GM21723 (cell line): ENCODE results near the gene ARAF.
"Not testable (repeated sequence)": the region's sequence is repeated elsewhere in the genome, so short reads cannot be mapped to it uniquely, and the experiment has no call there.

Source experiments
- ATAC-seq: cut with Tn5 transposase; IDR thresholded peaks from one replicate; pipeline ENCODE4 v1.9.1; 2021; ENCODE audit warnings: mild to moderate bottlenecking, moderate library complexity; ENCODE audit not compliant: unreplicated experiment

ARAF gene

GRCh38 chrX:47560934-47561658 lies at the start of gene ARAF:
Gene ARAF, plus strand, starts transcription at chrX:47561205. Its CDS starts 1,763 bp downstream, at chrX:47562968.
- ATAC-seq, result peak; percentile 89

GRCh38 chrX:47512383-47512782 lies 48.6 kb upstream of the ARAF start:
- not testable (repeated sequence) for ATAC-seq

- ATAC-seq, result not testable (repeated sequence)
Observed at GRCh38 chrX:47513034-47513965, 47.7 kb upstream of the ARAF start.

- ATAC-seq, result no peak
Observed at GRCh38 chrX:47514533-47515235, 46.3 kb upstream of the ARAF start.

GRCh38 chrX:47515941-47516665 lies 44.9 kb upstream of the ARAF start:
- no peak for ATAC-seq

GRCh38 chrX:47518144-47518543 lies 42.9 kb upstream of the ARAF start:
- no peak for ATAC-seq

GRCh38 chrX:47523297-47523696 lies 37.7 kb upstream of the ARAF start:
- peak; percentile 96 for ATAC-seq

GRCh38 chrX:47523713-47524166 lies 37.3 kb upstream of the ARAF start:
- peak; percentile 13 for ATAC-seq

GRCh38 chrX:47529548-47529947 lies 31.5 kb upstream of the ARAF start:
- ATAC-seq, result no peak

- ATAC-seq, result no peak
Observed at GRCh38 chrX:47530049-47530448, 31.0 kb upstream of the ARAF start.

- no peak for ATAC-seq
Observed at GRCh38 chrX:47539860-47540259, 21.1 kb upstream of the ARAF start.

- no peak for ATAC-seq
Observed at GRCh38 chrX:47540754-47541538, 20.1 kb upstream of the ARAF start.

GRCh38 chrX:47543496-47543895 lies 17.5 kb upstream of the ARAF start:
- no peak for ATAC-seq

GRCh38 chrX:47556045-47556623 lies 4.9 kb upstream of the ARAF start:
- peak; percentile 85 for ATAC-seq

GRCh38 chrX:47558436-47558835 lies 2.6 kb upstream of the ARAF start:
- no peak for ATAC-seq

- ATAC-seq, result no peak
Observed at GRCh38 chrX:47560179-47560933, 649 bp upstream of the ARAF start.

- no peak for ATAC-seq
Observed at GRCh38 chrX:47561659-47562151, 700 bp downstream of the ARAF start.

- ATAC-seq, result no peak
Observed at GRCh38 chrX:47562615-47563243, 1.7 kb downstream of the ARAF start.
